Measurements from ENCODE around the gene PSME3IP1. TPM values are rescaled to one million over a fixed set of nuclear protein-coding genes. Genes with fewer than 3 reads are reported as not detected.

PSME3IP1 gene
- total and polyA plus RNA-seq, 8 donors, result 27.9 to 63.3 (median 32.7) TPM

DNA sequence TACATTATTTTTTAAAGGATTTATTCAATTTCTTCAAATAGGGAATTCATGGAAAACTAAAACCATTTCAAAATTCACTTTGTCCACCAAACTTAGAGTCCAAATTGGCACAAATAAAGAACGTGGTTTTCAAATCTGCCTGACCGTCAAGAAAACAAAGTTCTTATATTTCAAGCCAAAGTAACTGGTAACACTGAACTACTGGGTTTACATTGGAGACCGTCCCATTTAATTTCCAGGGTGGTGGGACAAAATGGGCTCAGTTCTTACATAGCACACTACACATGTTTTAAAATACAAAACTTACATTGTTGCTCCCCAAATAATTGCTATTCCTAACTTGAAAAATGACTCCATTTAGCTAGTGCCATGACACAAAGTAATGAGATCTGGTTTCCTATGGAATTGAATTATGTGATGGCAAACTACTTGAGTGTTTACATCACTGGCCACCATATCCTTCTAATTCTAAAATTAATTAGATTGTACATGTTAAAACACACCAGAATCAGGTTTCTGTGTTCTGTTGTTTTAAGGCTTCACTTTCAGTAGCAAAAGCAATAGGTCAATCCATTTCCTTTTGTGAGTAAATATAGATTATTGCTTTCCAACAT lies 6.5 kb downstream of the PSME3IP1 start:
- FAIRE-seq, result no peak
- ATAC-seq, result peak in 1 of 4 donors; percentile 35
- H3K4me3 ChIP-seq, result no peak overlapping the region
- intact Hi-C loops (cut with DNase I), result no loop called here
- peaks cover 0 to 13% (median 10%) of the 10 kb centered on the region in 3 donors for H3K4me1 ChIP-seq
- 25 to 27% methylated on average over 3 of the region's 3 CpGs for WGBS, 2 donors
- no peaks in the 10 kb centered on the region for H3K27me3 ChIP-seq
- TF ChIP-seq, protein P1, sequence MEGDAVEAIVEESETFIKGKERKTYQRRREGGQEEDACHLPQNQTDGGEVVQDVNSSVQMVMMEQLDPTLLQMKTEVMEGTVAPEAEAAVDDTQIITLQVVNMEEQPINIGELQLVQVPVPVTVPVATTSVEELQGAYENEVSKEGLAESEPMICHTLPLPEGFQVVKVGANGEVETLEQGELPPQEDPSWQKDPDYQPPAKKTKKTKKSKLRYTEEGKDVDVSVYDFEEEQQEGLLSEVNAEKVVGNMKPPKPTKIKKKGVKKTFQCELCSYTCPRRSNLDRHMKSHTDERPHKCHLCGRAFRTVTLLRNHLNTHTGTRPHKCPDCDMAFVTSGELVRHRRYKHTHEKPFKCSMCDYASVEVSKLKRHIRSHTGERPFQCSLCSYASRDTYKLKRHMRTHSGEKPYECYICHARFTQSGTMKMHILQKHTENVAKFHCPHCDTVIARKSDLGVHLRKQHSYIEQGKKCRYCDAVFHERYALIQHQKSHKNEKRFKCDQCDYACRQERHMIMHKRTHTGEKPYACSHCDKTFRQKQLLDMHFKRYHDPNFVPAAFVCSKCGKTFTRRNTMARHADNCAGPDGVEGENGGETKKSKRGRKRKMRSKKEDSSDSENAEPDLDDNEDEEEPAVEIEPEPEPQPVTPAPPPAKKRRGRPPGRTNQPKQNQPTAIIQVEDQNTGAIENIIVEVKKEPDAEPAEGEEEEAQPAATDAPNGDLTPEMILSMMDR (IDR thresholded peaks at IDR 0.05), result no peak
- no peaks in the 10 kb centered on the region for H3K36me3 ChIP-seq
- H3K9me3 ChIP-seq, result no peaks in the 10 kb centered on the region
- no peak for DNase-seq
- peak overlapping the region in 1 of 4 donors; percentile 10 for H3K27ac ChIP-seq

DNA sequence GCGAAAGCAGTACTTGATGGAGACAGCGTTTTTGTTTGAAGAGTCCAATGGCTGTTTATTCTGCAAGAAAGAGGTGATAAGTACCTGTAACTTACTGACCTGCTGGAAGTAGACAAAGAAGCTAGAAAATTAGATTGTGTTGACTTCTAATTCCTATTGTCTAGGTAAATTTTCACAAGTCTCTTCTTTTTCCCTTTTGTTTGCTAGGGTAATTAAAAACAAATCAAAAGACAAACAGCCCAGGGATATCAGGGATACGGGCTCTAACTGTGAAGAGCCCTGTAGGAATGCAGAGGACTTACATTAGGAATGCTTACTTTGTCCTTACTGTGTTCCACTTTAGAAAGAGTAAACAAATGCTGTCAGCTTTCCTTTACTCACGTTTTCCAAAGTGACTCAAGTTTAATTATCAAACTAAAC lies 7.0 kb downstream of the PSME3IP1 start:
- 16 to 19% methylated on average over 4 of the region's 4 CpGs for WGBS, 2 donors
- no peaks in the 10 kb centered on the region for H3K9me3 ChIP-seq
- no peaks in the 10 kb centered on the region for H3K27me3 ChIP-seq
- TF ChIP-seq, protein P1 (IDR thresholded peaks at IDR 0.05), result no peak
- no peak overlapping the region for H3K4me3 ChIP-seq
- H3K4me1 ChIP-seq, result peaks cover 0 to 12% (median 10%) of the 10 kb centered on the region in 3 donors
- FAIRE-seq (no peak), DNase-seq (no peak), ATAC-seq (peak in 3 of 4 donors; percentile 39 to 74 (median 72))
- intact Hi-C loops (cut with DNase I), result no loop called here
- H3K27ac ChIP-seq, result no peak overlapping the region
- H3K36me3 ChIP-seq, result no peaks in the 10 kb centered on the region

DNA sequence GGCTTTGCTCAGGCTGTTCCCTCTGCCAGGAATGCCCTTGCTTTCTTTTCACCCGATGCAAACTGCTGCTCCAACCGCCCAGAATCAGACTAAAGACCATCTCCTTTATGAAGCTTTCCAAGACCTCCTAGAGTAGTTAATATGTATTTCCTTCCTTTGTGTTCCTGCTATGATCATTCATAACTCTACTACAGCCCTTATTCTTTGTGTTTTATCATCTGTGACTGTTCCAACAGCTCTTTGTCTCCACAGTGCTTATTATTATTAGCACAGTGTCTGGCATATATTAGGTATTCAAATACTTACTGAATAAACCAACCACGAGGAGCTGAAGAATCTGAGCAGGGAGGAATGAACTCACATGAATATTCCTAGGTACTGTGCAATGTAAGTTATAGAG lies 7.6 kb downstream of the PSME3IP1 start:
- ATAC-seq, result no peak
- H3K4me1 ChIP-seq, result peaks cover 0 to 12% (median 10%) of the 10 kb centered on the region in 3 donors
- no peaks in the 10 kb centered on the region for H3K27me3 ChIP-seq
- no peaks in the 10 kb centered on the region for H3K9me3 ChIP-seq
- no peaks in the 10 kb centered on the region for H3K36me3 ChIP-seq
- no peak for DNase-seq
- no peak overlapping the region for H3K27ac ChIP-seq
- TF ChIP-seq, protein P1 (IDR thresholded peaks at IDR 0.05), result no peak
- WGBS, 2 donors, result 58 to 63% methylated on average over 3 of the region's 3 CpGs
- no peak overlapping the region for H3K4me3 ChIP-seq
- intact Hi-C loops (cut with DNase I), result no loop called here
- no peak for FAIRE-seq

DNA sequence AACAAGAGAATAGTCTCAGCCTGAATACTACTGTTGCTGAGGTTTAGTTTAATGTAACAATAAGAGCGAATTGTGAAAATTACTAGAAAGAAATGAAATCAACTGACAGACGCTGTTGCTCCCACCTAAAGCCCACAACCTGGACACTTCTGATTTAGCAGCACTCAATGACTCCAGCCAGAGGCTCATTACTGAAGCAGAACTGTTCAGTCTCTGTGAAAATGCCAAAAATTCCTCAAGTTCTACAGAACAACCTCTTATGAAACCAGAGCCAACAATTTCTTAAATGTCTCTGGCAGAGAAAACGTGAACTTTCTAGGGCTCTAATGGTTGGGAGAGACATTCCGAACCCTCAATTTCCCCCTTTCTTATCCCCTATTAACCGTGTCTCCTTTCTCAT lies 9.9 kb downstream of the PSME3IP1 start:
- no peaks in the 10 kb centered on the region for H3K27me3 ChIP-seq
- no peak for ATAC-seq
- H3K9me3 ChIP-seq, result no peaks in the 10 kb centered on the region
- H3K4me1 ChIP-seq, result peaks cover 0 to 12% (median 10%) of the 10 kb centered on the region in 3 donors
- no peak for FAIRE-seq
- intact Hi-C loops (cut with DNase I), result no loop called here
- H3K36me3 ChIP-seq, result peaks cover 0 to 11% (median 0%) of the 10 kb centered on the region in 3 donors
- TF ChIP-seq, protein P1 (IDR thresholded peaks at IDR 0.05), result no peak
- no peak overlapping the region for H3K4me3 ChIP-seq
- no peak for DNase-seq
- no peak overlapping the region for H3K27ac ChIP-seq
- WGBS, 2 donors, result 87 to 88% methylated on average over 5 of the region's 5 CpGs

DNA sequence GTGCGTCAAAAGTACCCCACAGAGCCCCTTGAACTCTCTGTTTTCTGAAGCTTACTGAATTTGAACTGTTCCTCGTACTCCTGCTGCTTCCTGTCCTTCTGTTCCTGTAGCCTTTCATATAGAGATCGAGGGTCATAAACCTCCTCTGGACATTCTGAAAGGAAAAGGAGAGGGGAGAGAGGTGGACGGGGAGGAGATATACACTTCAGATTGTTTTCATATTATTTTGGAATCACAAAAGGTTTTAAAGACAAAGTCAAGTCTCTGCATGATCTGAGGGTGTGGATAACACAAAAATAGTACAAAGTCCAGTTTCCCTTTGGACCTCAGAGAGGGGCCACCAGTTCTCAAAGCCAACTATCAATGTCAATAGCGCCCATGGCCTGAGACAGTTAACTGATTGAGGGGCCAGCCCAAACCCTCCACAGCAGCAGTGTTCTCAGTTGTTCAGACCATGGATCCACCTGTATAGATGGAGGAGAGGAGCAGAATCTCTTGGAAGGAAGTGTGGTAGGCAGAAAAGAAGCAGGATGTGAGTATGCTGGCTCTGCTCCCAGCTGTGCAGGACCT lies 13.0 kb downstream of the PSME3IP1 start:
- no peaks in the 10 kb centered on the region for H3K4me1 ChIP-seq
- H3K36me3 ChIP-seq, result peaks cover 0 to 12% (median 7%) of the 10 kb centered on the region in 3 donors
- TF ChIP-seq, protein P1 (IDR thresholded peaks at IDR 0.05), result no peak
- DNase-seq, result no peak
- no peak overlapping the region for H3K27ac ChIP-seq
- H3K27me3 ChIP-seq, result no peaks in the 10 kb centered on the region
- H3K9me3 ChIP-seq, result no peaks in the 10 kb centered on the region
- H3K4me3 ChIP-seq, result no peak overlapping the region
- FAIRE-seq, result no peak
- no peak for ATAC-seq
- 82 to 84% methylated on average over 5 of the region's 5 CpGs for WGBS, 2 donors
- intact Hi-C loops (cut with DNase I), result no loop called here
